HUES6 (cell line): ENCODE data around the gene ZCCHC24.

Source experiments
- H3K27ac ChIP-seq: 2 replicates; pipeline ENCODE4 v1.7.0; 2013; ENCODE audit warnings: low read depth, mild to moderate bottlenecking, low read length, inconsistent platforms
- H3K27me3 ChIP-seq: 2 replicates; pipeline ENCODE4 v1.6.1; 2013; ENCODE audit warnings: low read length; ENCODE audit not compliant: control insufficient read depth, insufficient read depth
- H3K36me3 ChIP-seq: 2 replicates; pipeline ENCODE4 v1.6.1; 2013; ENCODE audit warnings: low read length; ENCODE audit not compliant: control insufficient read depth, insufficient read depth
- H3K4me1 ChIP-seq: 2 replicates; pipeline ENCODE4 v1.6.1; 2013; ENCODE audit warnings: low read length; ENCODE audit not compliant: control insufficient read depth, insufficient read depth
- H3K4me3 ChIP-seq: 2 replicates; pipeline ENCODE4 v1.5.1; 2013; ENCODE audit warnings: low read depth, low read length
- H3K9ac ChIP-seq: one replicate; pipeline ENCODE4 v1.6.1; 2013; ENCODE audit warnings: mild to moderate bottlenecking, low read length
- H3K9me3 ChIP-seq: 2 replicates; pipeline ENCODE4 v1.6.1; 2013; ENCODE audit warnings: low read depth, low read length; ENCODE audit not compliant: control insufficient read depth, insufficient read depth

Gene ZCCHC24

DNA sequence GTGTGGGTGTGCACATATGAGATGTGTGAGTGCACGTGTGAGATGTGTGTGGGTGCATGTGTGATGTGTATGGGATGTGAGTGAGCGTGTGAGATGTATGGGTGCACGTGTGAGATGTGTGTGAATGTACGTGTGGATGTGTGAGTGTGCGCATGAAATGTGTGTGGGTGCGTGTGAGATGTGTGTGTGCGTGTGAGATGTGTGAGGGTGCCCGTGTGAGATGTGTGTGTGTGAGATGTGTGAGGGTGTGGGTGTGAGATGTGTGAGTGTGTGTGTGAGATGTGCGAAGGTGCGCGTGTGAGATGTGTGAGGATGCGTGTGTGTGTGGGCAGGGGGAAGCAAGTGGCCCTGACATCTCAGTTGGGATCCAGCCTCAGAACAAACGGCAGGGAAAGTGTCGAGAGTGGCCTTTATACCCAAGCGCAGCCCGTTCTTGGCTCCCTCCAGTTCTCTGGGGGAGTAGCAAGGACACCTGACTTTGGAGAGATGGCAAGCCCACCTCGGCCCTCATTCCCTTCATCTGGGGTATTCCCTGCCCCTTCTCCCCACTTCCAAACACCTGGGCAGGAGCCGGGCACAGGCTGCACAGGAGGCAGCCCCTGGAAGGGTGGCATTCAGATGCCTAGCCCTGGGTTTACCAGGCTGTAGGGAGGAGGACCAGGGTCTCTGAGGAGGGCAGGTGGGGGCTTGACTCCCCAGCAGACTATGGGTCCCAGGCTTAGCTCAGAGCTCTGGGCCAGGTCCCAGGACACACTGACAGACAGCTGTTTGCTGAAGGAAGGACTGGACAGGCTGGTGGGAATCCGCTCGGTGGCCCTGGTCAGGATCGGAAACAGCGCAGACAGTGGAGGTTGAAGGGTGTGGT, 66.5 kb downstream of the ZCCHC24 start:
- Histone ChIP-seq H3K4me3 (no peak overlapping the region), H3K9ac (no peak overlapping the region), H3K36me3 (no peaks in the 10 kb centered on the region), H3K9me3 (peaks cover 3% of the 10 kb centered on the region; the same call in 1 of the 2 replicates), H3K27ac (no peak overlapping the region), H3K27me3 (no peaks in the 10 kb centered on the region), H3K4me1 (peaks cover 18% of the 10 kb centered on the region)

DNA sequence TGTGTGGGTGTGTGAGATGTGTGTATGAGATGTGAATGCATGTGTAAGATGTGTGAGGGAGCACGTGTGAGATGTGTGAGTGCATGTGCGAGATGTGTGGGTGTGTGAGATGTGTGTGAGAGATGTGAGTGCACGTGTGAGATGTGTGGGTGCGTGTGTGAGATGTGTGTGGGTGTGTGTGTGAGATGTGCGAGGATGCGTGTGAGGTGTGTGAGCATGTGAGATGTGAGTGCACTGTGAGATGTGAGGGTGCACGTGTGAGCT, 67.1 kb downstream of the ZCCHC24 start:
- H3K4me3 ChIP-seq = no peak overlapping the region
- H3K4me1 ChIP-seq = peaks cover 18% of the 10 kb centered on the region
- H3K36me3 ChIP-seq = no peaks in the 10 kb centered on the region
- no peaks in the 10 kb centered on the region for H3K27me3 ChIP-seq
- peaks cover 3% of the 10 kb centered on the region; the same call in 1 of the 2 replicates for H3K9me3 ChIP-seq
- H3K27ac ChIP-seq = no peak overlapping the region
- H3K9ac ChIP-seq = no peak overlapping the region

DNA sequence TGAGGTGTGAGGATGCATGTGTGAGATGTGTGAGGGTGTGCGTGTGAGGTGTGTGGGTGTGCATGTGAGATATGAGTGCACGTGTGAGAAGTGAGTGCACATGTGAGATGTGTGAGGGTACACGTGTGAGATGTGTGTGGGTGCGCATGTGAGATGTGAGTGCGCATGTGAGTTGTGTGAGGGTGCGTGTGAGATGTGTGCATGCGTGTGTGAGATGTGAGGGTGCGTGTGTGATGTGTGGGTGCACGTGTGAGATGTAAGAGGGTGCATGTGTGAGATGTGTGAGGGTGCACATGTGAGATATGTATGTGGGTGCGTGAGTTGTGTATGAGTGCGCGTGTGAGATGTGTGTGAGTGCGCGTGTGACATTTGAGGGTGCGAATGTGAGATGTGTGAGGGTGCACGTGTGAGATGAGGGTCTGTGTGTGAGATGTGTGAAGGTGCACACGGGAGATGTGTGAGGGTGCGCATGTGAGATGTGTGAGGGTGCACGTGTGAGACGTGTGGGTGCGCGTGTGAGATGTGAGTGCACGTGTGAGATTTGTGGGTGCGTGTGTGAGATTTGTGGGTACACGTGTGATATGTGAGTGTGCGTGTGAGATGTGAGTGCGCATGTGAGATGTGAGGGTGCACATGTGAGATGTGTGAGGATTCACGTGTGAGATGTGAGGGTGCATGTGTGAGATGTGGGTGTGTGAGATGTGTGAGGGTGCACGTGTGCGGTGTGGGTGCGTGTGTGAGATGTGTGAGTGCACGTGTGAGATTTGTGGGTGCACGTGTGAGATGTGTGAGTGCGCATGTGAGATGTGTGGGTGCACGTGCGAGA, 67.7 kb downstream of the ZCCHC24 start:
- no peak overlapping the region for H3K4me3 ChIP-seq
- no peak overlapping the region for H3K27ac ChIP-seq
- H3K27me3 ChIP-seq = no peaks in the 10 kb centered on the region
- no peak overlapping the region for H3K9ac ChIP-seq
- H3K4me1 ChIP-seq = peaks cover 17% of the 10 kb centered on the region
- peaks cover 3% of the 10 kb centered on the region; the same call in 1 of the 2 replicates for H3K9me3 ChIP-seq
- H3K36me3 ChIP-seq = no peaks in the 10 kb centered on the region

DNA sequence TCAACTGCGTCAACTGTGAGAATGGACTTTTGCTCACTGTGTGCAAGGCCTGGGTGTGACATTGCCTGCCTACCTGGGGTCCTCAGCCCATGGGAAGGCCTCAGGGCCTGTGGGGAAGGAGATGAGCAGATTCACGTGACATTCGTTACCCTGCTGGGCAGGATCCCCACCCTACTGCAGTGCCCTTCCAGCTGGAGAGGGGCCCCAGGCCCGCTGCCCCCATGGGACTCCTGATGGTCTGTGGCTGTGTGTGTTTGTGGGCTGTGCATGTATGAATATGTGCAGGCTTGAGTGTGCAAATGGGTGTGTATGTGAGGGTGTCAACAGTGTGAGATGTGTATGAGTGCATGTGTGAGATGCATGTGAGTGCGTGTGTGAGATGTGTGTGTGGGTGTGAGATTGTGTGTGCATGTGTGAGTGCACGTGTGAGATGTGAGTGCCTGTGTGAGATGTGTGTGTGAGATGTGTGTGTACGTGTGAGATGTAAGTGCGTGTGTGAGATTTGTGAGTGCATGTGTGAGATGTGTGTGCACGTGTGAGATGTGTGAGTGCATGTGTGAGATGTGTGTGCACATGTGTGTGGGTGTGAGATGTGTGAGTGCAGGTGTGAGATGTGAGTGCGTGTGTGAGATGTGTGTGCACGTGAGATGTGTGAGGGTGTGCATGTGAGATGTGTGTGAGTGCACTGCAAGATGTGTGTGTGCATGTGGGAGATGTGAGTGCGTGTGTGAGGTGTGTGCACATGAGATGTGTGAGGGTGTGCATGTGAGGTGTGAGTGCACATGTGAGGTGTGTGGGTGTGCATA, 68.5 kb downstream of the ZCCHC24 start:
- Histone ChIP-seq H3K36me3 (no peaks in the 10 kb centered on the region), H3K27me3 (no peaks in the 10 kb centered on the region), H3K9ac (no peak overlapping the region), H3K9me3 (peaks cover 3% of the 10 kb centered on the region; the same call in 1 of the 2 replicates), H3K27ac (no peak overlapping the region), H3K4me1 (peaks cover 9% of the 10 kb centered on the region), H3K4me3 (no peak overlapping the region)

DNA sequence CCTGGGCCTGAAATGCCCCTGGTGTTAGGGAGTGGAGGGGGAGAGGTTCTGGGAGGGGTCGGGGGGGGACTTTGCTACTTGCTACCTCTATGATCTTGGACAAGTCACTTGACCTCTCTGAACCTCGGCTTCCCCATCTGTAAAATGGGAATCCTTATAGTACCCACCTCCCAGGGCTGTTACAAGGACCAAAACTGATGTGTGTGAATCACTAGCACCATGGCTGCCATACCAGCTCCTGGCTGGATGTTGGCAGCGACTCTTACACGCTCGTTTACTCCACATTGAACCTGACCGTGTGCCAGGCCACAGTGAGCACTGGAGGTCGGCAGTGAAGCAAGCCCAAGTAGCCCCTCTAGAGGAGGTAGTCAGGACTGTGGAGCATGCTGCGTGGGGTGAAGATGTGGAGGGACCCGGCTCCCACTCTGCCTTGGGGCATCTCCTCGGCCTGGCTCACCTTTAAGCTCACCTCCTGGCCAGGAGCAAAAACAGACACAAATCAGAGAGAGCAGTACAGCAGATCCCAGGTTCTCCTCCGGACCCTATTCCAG, 69.3 kb downstream of the ZCCHC24 start:
- Histone ChIP-seq H3K4me3 (no peak overlapping the region), H3K27ac (no peak overlapping the region), H3K9me3 (peaks cover 3% of the 10 kb centered on the region; the same call in 1 of the 2 replicates), H3K36me3 (no peaks in the 10 kb centered on the region), H3K27me3 (no peaks in the 10 kb centered on the region), H3K4me1 (peaks cover 3% of the 10 kb centered on the region; the same call in 1 of the 2 replicates), H3K9ac (no peak overlapping the region)

DNA sequence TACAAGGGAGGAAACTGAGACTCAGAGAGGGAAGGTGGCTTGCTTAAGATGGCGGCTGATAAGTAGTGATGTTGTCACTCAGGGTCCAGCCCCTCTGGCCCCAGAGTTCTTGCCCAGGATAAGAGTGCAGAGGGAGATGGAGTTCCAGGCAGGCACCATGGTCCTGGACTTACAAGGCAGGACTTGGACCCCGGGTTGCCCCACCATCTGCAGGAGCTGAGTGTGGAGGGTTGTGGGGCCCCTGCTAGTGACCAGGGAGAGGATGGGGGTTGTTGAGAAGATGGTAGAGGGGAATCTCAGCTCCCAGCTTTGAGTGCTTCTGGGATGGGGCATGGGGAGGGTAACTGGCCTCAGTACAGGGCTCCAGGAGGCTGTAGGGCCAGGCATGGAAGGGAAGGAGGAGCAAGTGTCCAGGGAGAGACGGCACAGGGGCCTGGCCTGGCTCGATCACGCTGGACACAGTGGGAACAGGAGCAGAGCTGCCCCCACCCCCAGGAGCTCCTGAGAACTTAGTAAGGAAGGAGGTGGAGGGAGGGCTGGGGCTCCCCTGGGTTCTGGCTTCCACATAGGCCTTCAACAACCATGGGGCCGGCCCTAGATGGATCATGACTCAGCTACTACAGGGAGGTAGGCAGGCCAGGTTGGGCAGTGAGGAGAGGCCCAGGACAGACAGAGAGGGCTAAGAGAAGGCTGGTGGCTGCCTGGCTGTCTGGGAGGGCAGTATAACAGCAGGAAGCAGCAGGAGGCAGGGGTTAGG, 69.9 kb downstream of the ZCCHC24 start:
- H3K27me3 ChIP-seq = no peaks in the 10 kb centered on the region
- peaks cover 3% of the 10 kb centered on the region; the same call in 1 of the 2 replicates for H3K4me1 ChIP-seq
- no peak overlapping the region for H3K27ac ChIP-seq
- H3K4me3 ChIP-seq = no peak overlapping the region
- H3K9me3 ChIP-seq = peaks cover 5% of the 10 kb centered on the region; the same call in 1 of the 2 replicates
- H3K9ac ChIP-seq = no peak overlapping the region
- no peaks in the 10 kb centered on the region for H3K36me3 ChIP-seq

DNA sequence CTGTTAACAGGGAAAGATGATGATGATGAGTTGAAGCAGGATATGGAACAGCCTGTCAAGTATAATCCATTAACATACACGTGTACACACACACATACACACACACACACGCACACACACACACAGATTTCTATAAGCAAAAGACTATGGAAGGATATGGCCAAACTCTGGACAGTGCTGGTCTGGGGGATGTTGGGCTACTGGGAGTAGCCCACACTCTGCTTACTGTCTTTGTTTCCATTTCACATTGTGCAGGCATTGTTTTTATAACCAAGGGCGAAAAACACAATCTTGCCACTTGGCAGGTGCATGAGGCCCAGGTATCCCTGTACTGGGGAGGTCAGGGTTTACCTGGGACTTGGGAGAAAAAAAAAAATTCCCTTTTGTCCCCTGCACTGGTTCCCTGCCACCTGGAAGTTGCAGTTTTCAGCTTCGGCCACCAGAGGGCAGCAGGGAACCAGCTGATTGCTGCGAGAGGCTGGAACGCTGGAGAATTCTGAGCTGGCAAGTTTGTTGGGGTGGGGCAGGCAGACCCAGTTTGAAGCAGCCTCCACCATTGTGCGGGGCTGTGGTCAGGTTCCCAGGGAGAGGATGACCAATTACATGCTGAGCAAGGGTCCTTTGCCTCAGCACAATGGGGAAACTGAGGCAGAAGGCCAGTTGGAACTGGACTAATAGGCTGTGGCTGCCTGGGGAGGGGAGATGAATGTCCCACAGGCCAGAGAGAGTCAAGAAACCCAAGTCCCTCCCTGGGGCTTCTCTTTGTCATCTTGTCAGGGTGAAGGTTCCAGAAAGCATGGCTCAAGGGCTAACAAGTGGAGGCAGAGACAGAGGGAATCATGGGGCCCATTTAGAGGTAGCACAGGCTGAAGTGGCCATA, 70.9 kb downstream of the ZCCHC24 start:
- Histone ChIP-seq H3K4me1 (peaks cover 3% of the 10 kb centered on the region; the same call in 1 of the 2 replicates), H3K36me3 (no peaks in the 10 kb centered on the region), H3K9ac (no peak overlapping the region), H3K27me3 (no peaks in the 10 kb centered on the region), H3K27ac (no peak overlapping the region), H3K4me3 (no peak overlapping the region), H3K9me3 (peaks cover 5% of the 10 kb centered on the region; the same call in 1 of the 2 replicates)

DNA sequence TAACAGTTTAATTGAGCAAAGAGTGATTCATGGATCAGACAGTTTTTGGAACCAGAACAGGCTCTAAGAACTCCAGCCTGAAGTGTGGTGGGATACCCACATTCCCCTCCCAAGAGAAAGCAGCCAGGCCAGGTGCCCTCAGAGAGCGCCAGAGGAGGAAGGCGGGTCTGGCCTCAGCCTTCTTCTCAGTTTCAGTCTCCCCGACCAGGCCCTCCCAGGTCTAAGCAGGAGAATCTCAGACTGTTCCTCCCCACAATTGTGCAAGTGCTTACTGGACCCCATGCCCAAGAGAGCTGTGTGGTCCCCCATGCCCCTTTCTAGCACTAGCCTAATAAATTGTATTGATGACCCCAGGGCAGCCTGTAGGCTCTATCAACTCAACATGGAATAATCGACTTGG, 72.6 kb downstream of the ZCCHC24 start:
- Histone ChIP-seq H3K9me3 (peaks cover 5% of the 10 kb centered on the region; the same call in 1 of the 2 replicates), H3K27ac (no peak overlapping the region), H3K4me3 (no peak overlapping the region), H3K36me3 (no peaks in the 10 kb centered on the region), H3K9ac (no peak overlapping the region), H3K27me3 (no peaks in the 10 kb centered on the region), H3K4me1 (peaks cover 3% of the 10 kb centered on the region; the same call in 1 of the 2 replicates)

DNA sequence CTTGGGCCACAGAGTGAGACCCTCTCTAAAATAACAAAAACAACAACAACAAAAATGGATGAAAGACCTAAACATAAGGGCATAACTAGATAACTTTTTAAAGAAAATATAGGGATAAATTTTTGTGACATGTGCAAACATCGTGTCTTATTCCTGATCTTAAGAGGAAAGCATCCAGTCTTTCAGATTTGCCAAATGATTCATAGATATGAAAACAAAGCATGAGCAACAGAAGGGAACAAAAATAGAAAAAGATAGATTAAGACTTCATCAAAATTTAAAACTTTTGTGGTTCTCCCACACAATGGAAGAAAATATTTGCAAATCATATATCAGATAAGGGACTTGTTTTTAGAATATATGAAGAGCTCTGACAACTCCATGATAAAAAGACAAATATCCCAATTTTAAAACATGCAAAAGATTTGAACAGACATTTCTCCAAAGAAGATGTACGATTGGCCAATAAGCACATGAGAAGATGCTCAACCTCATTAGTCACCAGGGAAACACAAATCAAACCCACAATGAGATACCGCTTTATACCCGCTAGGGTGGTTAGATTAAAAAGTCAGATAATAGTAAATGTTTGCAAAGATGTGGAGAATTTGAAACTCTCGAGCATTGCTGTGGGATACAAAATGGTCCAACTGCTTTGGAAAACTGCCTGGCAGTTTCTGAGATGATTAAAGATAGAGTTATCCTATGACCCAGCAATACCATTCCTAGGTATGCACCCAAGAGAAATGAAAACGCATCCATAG, 77.8 kb downstream of the ZCCHC24 start:
- Histone ChIP-seq H3K9ac (no peak overlapping the region), H3K9me3 (peaks cover 6% of the 10 kb centered on the region; the same call in 1 of the 2 replicates), H3K27me3 (no peaks in the 10 kb centered on the region; the same call in 1 of the 2 replicates), H3K4me1 (no peaks in the 10 kb centered on the region), H3K4me3 (no peak overlapping the region), H3K27ac (no peak overlapping the region), H3K36me3 (no peaks in the 10 kb centered on the region)
